DOHH2 (cell line): ENCODE data around the gene MATN3.

ENCODE experiments used
- H3F3A ChIP-seq: fragments of 200-600 bp; sonication (generic), shearing (Covaris generic); 2 replicates; pipeline ENCODE4 v1.6.0; 2016; ENCODE audit warnings: antibody characterized with exemption, mild to moderate bottlenecking; ENCODE audit not compliant: control insufficient read depth, insufficient read depth
- H3K27ac ChIP-seq: fragments of 200-600 bp; sonication (generic); 2 replicates; pipeline ENCODE4 v1.5.1; 2014; ENCODE audit warnings: low read depth, mild to moderate bottlenecking, low read length, moderate library complexity
- H3K27me3 ChIP-seq: fragments of 200-600 bp; sonication (generic); 2 replicates; pipeline ENCODE4 v1.6.1; 2014; ENCODE audit warnings: mild to moderate bottlenecking, low read length, mixed read lengths; ENCODE audit not compliant: control insufficient read depth
- H3K36me3 ChIP-seq: fragments of 200-600 bp; sonication (generic); 2 replicates; pipeline ENCODE4 v1.6.1; 2014; ENCODE audit warnings: mild to moderate bottlenecking, low read length, moderate library complexity, mixed read lengths; ENCODE audit not compliant: control insufficient read depth
- H3K4me1 ChIP-seq: fragments of 200-600 bp; sonication (generic); 2 replicates; pipeline ENCODE4 v1.6.1; 2014; ENCODE audit warnings: mild to moderate bottlenecking, low read length, mixed read lengths; ENCODE audit not compliant: control insufficient read depth
- H3K4me2 ChIP-seq: fragments of 200-600 bp; sonication (generic); 2 replicates; pipeline ENCODE4 v1.6.0; 2014; ENCODE audit warnings: mild to moderate bottlenecking, low read length, moderate library complexity
- H3K4me3 ChIP-seq: fragments of 200-600 bp; sonication (generic); 2 replicates; pipeline ENCODE4 v1.5.1; 2014; ENCODE audit warnings: mild to moderate bottlenecking, low read length, mixed read lengths
- H3K79me2 ChIP-seq: fragments of 200-600 bp; sonication (generic); 2 replicates; pipeline ENCODE4 v1.6.1; 2014; ENCODE audit warnings: mild to moderate bottlenecking, low read length, mixed read lengths; ENCODE audit not compliant: control insufficient read depth
- H3K9me2 ChIP-seq: fragments of 200-600 bp; sonication (generic); replicated peaks from 2 replicates; pipeline ENCODE4 v1.6.1; 2014; ENCODE audit warnings: mild to moderate bottlenecking, low read length, mixed read lengths; ENCODE audit not compliant: control insufficient read depth
- H3K9me3 ChIP-seq: fragments of 200-600 bp; sonication (generic); 2 replicates; pipeline ENCODE4 v1.6.1; 2014; ENCODE audit warnings: antibody characterized with exemption, low read length, mixed read lengths; ENCODE audit not compliant: control insufficient read depth, insufficient read depth
- H4K20me1 ChIP-seq: fragments of 200-600 bp; sonication (generic); 2 replicates; pipeline ENCODE4 v1.6.0; 2014; ENCODE audit warnings: low read depth, mild to moderate bottlenecking, antibody characterized with exemption, low read length, moderate library complexity; ENCODE audit not compliant: control insufficient read depth, insufficient read depth
- EZH2phosphoT487 ChIP-seq: fragments of 200-600 bp; sonication (generic); IDR thresholded peaks from 2 replicates; pipeline ENCODE4 v1.6.1; 2017; ENCODE audit warnings: borderline replicate concordance, mild to moderate bottlenecking, antibody characterized with exemption, low read length, moderate library complexity, mixed read lengths
- TF ChIP-seq, protein P1 (sequence below): fragments of 200-600 bp; sonication (generic); IDR thresholded peaks from one replicate; pipeline ENCODE4 v1.5.1; 2014; ENCODE audit warnings: antibody characterized with exemption, mild to moderate bottlenecking, low read depth, low read length; ENCODE audit not compliant: poor library complexity, severe bottlenecking

Gene MATN3, protein sequence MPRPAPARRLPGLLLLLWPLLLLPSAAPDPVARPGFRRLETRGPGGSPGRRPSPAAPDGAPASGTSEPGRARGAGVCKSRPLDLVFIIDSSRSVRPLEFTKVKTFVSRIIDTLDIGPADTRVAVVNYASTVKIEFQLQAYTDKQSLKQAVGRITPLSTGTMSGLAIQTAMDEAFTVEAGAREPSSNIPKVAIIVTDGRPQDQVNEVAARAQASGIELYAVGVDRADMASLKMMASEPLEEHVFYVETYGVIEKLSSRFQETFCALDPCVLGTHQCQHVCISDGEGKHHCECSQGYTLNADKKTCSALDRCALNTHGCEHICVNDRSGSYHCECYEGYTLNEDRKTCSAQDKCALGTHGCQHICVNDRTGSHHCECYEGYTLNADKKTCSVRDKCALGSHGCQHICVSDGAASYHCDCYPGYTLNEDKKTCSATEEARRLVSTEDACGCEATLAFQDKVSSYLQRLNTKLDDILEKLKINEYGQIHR

DNA sequence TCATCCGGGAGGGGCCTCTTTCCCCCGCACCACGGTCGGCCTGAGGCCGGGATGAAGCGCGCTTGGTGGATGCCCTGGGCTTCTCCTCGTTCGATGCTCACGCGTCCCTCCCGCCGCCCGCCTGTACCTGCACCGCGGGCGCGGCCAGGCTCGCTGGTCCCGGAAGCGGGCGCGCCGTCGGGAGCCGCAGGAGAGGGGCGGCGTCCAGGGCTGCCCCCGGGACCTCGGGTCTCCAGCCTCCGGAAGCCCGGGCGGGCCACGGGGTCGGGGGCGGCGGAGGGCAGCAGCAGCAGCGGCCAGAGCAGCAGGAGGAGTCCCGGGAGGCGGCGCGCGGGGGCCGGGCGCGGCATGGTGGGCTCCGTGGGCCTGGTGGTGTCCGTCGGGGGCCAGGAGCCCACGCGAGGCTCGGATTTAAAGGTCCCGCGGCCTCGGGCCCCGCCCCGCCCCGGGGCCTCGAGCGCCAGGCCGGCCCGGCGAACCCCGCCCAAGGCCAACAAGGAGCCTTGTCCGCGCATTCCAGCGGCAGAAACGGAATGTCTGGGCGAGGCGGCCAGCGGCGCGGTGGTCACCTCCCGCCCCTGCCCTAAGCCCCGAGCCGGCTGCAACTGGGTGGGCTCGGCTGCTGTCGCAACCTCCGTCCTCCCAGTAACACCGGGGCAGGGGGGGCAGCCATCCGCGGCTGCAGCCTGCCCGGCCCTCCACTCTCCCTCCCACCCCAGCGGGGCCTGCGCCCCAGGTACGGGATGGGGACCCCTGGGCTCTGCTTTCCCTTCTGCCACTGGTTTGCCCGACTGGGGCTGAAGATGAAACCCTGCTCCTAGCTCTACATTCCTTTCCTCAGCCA is at the start of gene MATN3:
TSS of gene MATN3 (minus strand) at position 387 of the 844 bp plus-strand sequence. CDS start at position 350, 37 bp downstream.
- Histone ChIP-seq H3K27ac (no peak within 1 kb of the TSS), H3K4me2 (no peak within 1 kb of the TSS), H3K4me1 (no peaks in the 10 kb centered on the region), H4K20me1 (no peaks in the 10 kb centered on the region), H3K9me2 (no peaks in the 10 kb centered on the region), H3K79me2 (no peaks in the 10 kb centered on the region), H3K4me3 (no peak within 1 kb of the TSS), H3K9me3 (no peaks in the 10 kb centered on the region), H3K36me3 (no peaks in the 10 kb centered on the region), H3F3A (no peaks in the 10 kb centered on the region), H3K27me3 (peaks cover 28% of the 10 kb centered on the region)
- TF ChIP-seq, protein P1, sequence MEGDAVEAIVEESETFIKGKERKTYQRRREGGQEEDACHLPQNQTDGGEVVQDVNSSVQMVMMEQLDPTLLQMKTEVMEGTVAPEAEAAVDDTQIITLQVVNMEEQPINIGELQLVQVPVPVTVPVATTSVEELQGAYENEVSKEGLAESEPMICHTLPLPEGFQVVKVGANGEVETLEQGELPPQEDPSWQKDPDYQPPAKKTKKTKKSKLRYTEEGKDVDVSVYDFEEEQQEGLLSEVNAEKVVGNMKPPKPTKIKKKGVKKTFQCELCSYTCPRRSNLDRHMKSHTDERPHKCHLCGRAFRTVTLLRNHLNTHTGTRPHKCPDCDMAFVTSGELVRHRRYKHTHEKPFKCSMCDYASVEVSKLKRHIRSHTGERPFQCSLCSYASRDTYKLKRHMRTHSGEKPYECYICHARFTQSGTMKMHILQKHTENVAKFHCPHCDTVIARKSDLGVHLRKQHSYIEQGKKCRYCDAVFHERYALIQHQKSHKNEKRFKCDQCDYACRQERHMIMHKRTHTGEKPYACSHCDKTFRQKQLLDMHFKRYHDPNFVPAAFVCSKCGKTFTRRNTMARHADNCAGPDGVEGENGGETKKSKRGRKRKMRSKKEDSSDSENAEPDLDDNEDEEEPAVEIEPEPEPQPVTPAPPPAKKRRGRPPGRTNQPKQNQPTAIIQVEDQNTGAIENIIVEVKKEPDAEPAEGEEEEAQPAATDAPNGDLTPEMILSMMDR: no peak
- no peak for TF ChIP-seq EZH2phosphoT487

DNA sequence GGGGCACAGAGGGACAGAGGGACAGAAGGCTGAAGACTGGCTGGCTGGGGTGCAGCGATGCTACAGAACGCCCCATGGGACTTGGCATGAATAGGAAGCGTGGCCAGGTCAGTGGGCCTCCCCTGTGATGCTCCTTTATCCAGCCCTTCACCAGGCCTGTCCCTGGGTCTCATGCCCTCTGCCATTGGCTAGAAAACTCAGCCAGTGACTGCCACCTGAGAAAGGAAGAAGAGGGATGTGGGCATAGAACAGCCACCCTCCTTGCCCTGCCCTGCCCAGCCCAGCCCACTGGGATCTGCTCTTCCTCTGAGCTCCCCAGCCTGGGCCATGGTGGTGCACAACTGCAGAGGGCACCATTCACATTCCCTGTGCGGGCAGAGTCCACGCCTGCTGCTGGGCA is 49.5 kb upstream of the MATN3 start:
- Histone ChIP-seq H3K4me3 (no peak overlapping the region), H3K27ac (no peak overlapping the region)

DNA sequence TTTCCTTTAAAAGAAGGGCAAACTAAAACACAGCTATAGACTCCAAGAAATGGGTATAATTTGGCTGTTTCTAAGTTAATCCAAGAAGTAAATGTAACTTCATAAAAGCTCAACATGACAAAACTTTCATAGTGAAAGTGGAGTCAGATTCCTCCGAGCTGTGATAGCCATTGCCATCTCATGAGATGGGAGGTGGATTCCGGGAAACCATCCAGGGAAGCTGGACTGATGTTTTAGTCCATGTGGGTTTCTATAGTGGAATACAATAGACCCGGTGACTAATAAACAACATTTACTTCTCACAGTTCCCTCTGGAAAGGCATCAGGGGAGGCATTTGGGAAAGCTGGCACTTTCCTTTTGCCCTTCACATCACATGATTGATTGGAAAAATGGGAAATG is 49.0 kb upstream of the MATN3 start:
- Histone ChIP-seq H3K27ac (no peak overlapping the region), H3K79me2 (no peaks in the 10 kb centered on the region), H3K4me3 (no peak overlapping the region), H3K9me3 (no peaks in the 10 kb centered on the region), H3K4me2 (no peak overlapping the region), H3K27me3 (peaks cover 14% of the 10 kb centered on the region), H3K4me1 (no peaks in the 10 kb centered on the region), H3K9me2 (no peaks in the 10 kb centered on the region), H3F3A (no peaks in the 10 kb centered on the region), H4K20me1 (no peaks in the 10 kb centered on the region), H3K36me3 (no peaks in the 10 kb centered on the region)
- TF ChIP-seq EZH2phosphoT487: no peak
- TF ChIP-seq, protein P1: no peak

More for the DNA sequence above, 49.5 kb upstream of the MATN3 start:
- no peaks in the 10 kb centered on the region for H4K20me1 ChIP-seq
- peaks cover 10% of the 10 kb centered on the region; the same call in 1 of the 2 replicates for H3K27me3 ChIP-seq
- H3K9me2 ChIP-seq: no peaks in the 10 kb centered on the region
- no peak overlapping the region for H3K4me2 ChIP-seq
- no peaks in the 10 kb centered on the region for H3K36me3 ChIP-seq
- no peaks in the 10 kb centered on the region for H3K79me2 ChIP-seq
- no peaks in the 10 kb centered on the region for H3K4me1 ChIP-seq
- no peaks in the 10 kb centered on the region for H3F3A ChIP-seq
- TF ChIP-seq, protein P1: no peak
- TF ChIP-seq EZH2phosphoT487: no peak
- no peaks in the 10 kb centered on the region for H3K9me3 ChIP-seq
